PFSK-1 (cell line): ENCODE data around the gene PLXNC1.

Source experiments
- FOXP2 ChIP-seq: optimal IDR thresholded peaks from 2 replicates; pipeline ENCODE3; 2011; ENCODE audit warnings: borderline replicate concordance, control low read depth, inconsistent platforms; ENCODE audit not compliant: insufficient read depth; ENCODE audit errors: extremely low read length, extremely low read depth
- POLR2AphosphoS5 ChIP-seq: IDR thresholded peaks from 2 replicates; pipeline ENCODE4 v1.6.1; 2012; ENCODE audit warnings: low read depth, mild to moderate bottlenecking, control low read depth, low read length, moderate library complexity
- REST ChIP-seq, 2 experiments: IDR thresholded peaks; 2 replicates each; pipeline versions ENCODE4 v1.6.1 to v1.8.0; 2011 to 2012; ENCODE audit warnings: low read depth in 2 of 2, low read length in 2 of 2, control low read depth in 1 of 2, inconsistent platforms in 1 of 2, mild to moderate bottlenecking in 1 of 2, moderate library complexity in 1 of 2; ENCODE audit not compliant: insufficient read depth in 1 of 2
- SIN3A ChIP-seq: IDR thresholded peaks from 2 replicates; pipeline ENCODE4 v1.6.1; 2012; ENCODE audit warnings: mild to moderate bottlenecking, low read length, moderate library complexity, borderline replicate concordance; ENCODE audit not compliant: insufficient read depth
- TAF1 ChIP-seq: IDR thresholded peaks from 2 replicates; pipeline ENCODE4 v1.6.1; 2012; ENCODE audit warnings: low read length, control low read depth, borderline replicate concordance; ENCODE audit not compliant: insufficient read depth

DNA sequence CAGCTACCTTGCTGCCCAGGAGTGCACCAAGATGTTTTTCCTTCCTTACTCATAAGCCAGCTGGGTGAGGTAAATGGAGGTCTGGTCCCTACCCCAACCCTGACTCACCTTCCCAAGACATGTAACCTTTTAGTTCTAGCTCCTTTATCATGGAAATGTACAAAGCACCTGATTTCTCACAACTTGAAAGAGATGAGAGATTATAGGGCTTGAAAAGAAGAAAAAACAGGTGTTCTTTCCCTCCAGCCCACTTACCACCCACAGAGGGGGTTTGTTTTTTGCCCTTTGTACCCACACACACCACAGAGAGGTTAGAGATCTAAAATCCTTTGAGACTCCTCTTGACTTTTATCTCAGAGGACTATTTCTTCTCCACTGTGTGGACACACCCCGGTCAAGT, 21.1 kb downstream of the PLXNC1 start:
- TF ChIP-seq POLR2AphosphoS5 (no peak), REST (IDR thresholded peaks at IDR 0.05; ENCODE audit: insufficient read depth in 1 of 2, low read depth in 2 of 2, low read length in 2 of 2) (no peak), TAF1 (no peak), SIN3A (no peak), FOXP2 (no peak)
